ENCODE results near the gene MDC1. TPM values are rescaled to one million over a fixed set of nuclear protein-coding genes. Genes with fewer than 3 reads are reported as not detected.
A peak's percentile ranks its signal among the peaks of the same experiment; 100 is the strongest.
"Not testable (repeated sequence)": the region's sequence is repeated elsewhere in the genome, so short reads cannot be mapped to it uniquely, and the experiment has no call there.

Gene MDC1
- total RNA-seq, 1 experiment from 2014 or later, result 53.4 TPM

DNA sequence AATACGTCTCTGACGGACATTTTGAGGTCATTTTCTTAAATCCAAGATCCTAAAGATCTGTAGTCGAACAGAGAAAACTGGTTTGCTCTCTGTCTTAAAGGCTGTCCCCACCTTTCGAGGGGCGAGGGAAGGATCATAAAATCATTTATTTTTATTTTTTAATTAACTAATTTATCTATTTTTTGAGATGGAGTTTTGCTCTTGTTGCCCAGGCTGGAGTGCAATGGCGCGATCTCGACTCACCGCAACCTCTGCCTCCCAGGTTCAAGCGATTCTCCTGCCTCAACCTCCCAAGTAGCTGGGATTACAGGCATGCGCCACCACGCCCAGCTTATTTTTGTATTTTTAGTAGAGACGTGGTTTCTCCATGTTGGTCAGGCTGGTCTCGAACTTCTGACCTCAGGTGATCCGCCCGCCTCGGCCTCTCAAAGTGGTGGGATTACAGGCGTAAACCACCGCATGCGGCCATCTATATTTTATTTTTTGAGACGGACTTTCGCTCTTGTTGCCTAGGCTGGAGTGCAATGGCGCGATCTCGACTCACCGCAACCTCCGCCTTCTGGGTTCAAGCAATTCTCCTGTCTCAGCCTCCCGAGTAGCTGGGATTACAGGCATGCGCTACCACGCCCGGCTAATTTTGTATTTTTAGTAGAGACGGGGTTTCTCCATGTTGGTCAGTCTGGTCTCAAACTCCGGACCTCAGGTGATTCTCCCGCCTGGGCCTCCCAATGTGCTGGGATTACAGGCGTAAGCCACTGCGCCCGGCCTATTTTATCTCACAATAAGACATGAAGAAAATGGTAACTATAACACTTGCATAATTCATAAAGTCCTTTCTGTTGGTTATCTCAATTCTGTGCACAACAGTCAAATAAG, 1.0 kb upstream of the MDC1 start:
- BruUV-seq (replicated peaks), result TSS peak; percentile 40
- intact Hi-C loops (cut with micrococcal nuclease; ENCODE audit: unreplicated experiment), result loop anchor here (1.0 to 2.0 kb wide), 2 partner anchors 27 to 101 kb away; partner anchors contain the start of genes MRPS18B, NRM and PPP1R10

DNA sequence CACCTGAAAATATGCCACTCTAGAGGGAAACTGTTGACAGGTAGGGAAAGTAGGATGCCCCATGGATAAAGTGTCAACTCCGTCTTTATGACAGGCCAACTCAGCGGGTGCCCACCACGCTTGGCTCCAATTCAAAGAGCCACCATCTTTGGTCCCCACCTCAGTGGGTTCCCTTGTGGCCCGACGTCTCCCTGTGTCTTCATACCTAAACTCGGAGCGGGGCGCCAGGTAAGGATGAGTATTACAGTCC, 277 bp downstream of the MDC1 start:
- peak overlapping the region; percentile 94 for H3K27ac ChIP-seq (ENCODE audit: low read depth, low read length, poor library complexity, severe bottlenecking)
- intact Hi-C loops (cut with micrococcal nuclease; ENCODE audit: unreplicated experiment), result loop anchor here (1.0 to 2.0 kb wide), 2 partner anchors 26 to 100 kb away; partner anchors contain the start of genes MRPS18B, NRM and PPP1R10
- peaks cover 38% of the 10 kb centered on the region for H3K36me3 ChIP-seq (ENCODE audit: insufficient read depth, low read length, poor library complexity, severe bottlenecking)
- no TSS peak for BruUV-seq (replicated peaks)
- peak overlapping the region; percentile 50 for H3K4me3 ChIP-seq (ENCODE audit: low read depth, low read length, poor library complexity, severe bottlenecking)
- POLR2A ChIA-PET (ENCODE audit: low non-redundant PET), result interaction anchor here (0.6 to 1.0 kb wide), 3 partner anchors 28 to 165 kb away, joined by 3 to 4 read pairs (median 3); no protein-coding TSS in a partner anchor
- no peak for DNase-seq (ENCODE audit: low spot score)
- H3K27me3 ChIP-seq (replicated peaks; ENCODE audit: insufficient read depth, low read depth, low read length, poor library complexity), result no peaks in the 10 kb centered on the region
- CTCF ChIA-PET, result interaction anchor here (0.6 to 0.8 kb wide), 2 partner anchors 38 to 682 kb away, joined by 3 to 5 read pairs; no protein-coding TSS in a partner anchor
- peaks cover 19% of the 10 kb centered on the region for H3K4me1 ChIP-seq (ENCODE audit: insufficient read depth, low read length, poor library complexity, severe bottlenecking)
- no peaks in the 10 kb centered on the region for H3K9me3 ChIP-seq (ENCODE audit: low read depth, low read length, poor library complexity, severe bottlenecking)
- TF ChIP-seq, protein P1, sequence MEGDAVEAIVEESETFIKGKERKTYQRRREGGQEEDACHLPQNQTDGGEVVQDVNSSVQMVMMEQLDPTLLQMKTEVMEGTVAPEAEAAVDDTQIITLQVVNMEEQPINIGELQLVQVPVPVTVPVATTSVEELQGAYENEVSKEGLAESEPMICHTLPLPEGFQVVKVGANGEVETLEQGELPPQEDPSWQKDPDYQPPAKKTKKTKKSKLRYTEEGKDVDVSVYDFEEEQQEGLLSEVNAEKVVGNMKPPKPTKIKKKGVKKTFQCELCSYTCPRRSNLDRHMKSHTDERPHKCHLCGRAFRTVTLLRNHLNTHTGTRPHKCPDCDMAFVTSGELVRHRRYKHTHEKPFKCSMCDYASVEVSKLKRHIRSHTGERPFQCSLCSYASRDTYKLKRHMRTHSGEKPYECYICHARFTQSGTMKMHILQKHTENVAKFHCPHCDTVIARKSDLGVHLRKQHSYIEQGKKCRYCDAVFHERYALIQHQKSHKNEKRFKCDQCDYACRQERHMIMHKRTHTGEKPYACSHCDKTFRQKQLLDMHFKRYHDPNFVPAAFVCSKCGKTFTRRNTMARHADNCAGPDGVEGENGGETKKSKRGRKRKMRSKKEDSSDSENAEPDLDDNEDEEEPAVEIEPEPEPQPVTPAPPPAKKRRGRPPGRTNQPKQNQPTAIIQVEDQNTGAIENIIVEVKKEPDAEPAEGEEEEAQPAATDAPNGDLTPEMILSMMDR (conservative IDR thresholded peaks at IDR 0.05; ENCODE audit: low read depth, low read length), result no peak
- no peak for TF ChIP-seq EZH2 (IDR thresholded peaks at IDR 0.05; ENCODE audit: borderline replicate concordance, low read depth, low read length, poor library complexity, severe bottlenecking)

More for the DNA sequence above, 1.0 kb upstream of the MDC1 start:
- POLR2A ChIA-PET (ENCODE audit: low non-redundant PET), result interaction anchor here (0.6 to 1.0 kb wide), 2 partner anchors 29 to 80 kb away, joined by 3 read pairs; no protein-coding TSS in a partner anchor
- DNase-seq (ENCODE audit: low spot score); H3K27me3 ChIP-seq (replicated peaks; ENCODE audit: insufficient read depth, low read depth, low read length, poor library complexity); H3K9me3 ChIP-seq (ENCODE audit: low read depth, low read length, poor library complexity, severe bottlenecking); CTCF ChIA-PET: not testable (repeated sequence)
- Histone ChIP-seq H3K27ac (ENCODE audit: low read depth, low read length, poor library complexity, severe bottlenecking) (peak overlapping the region; percentile 94), H3K4me3 (ENCODE audit: low read depth, low read length, poor library complexity, severe bottlenecking) (peak overlapping the region; percentile 50), H3K36me3 (ENCODE audit: insufficient read depth, low read length, poor library complexity, severe bottlenecking) (peaks cover 39% of the 10 kb centered on the region), H3K4me1 (ENCODE audit: insufficient read depth, low read length, poor library complexity, severe bottlenecking) (peaks cover 24% of the 10 kb centered on the region)
- TF ChIP-seq, protein P1 (conservative IDR thresholded peaks at IDR 0.05; ENCODE audit: low read depth, low read length), result 0 out of 2 replicates have a peak, but pooled peaks have one; percentile 0

DNA sequence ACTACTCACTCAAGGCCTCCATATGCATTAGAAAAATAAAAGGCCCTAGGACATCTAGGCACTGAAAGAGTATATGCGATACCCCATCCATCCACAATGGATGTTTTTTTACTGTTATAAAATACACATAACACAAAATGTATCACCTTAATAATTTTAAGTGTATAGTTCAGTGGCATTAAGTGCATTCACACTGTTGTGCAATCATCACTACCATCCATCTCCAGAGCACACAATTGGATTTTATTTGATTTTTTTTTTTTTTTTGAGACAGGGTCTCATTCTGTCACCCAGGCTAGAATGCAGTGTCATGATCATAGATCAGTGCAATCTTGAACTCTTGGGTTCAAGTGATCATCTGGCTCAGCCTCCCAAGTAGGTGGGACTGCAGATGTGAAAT, 2.8 kb downstream of the MDC1 start:
- ChIA-PET CTCF (interaction anchor here (0.6 to 0.7 kb wide), 2 partner anchors 16 to 42 kb away, joined by 3 to 4 read pairs; no protein-coding TSS in a partner anchor), POLR2A (ENCODE audit: low non-redundant PET) (no interaction called here)
- H3K9me3 ChIP-seq (ENCODE audit: low read depth, low read length, poor library complexity, severe bottlenecking), result no peaks in the 10 kb centered on the region
- H3K36me3 ChIP-seq (ENCODE audit: insufficient read depth, low read length, poor library complexity, severe bottlenecking), result peaks cover 53% of the 10 kb centered on the region
- peaks cover 17% of the 10 kb centered on the region for H3K4me1 ChIP-seq (ENCODE audit: insufficient read depth, low read length, poor library complexity, severe bottlenecking)
- intact Hi-C loops (cut with micrococcal nuclease; ENCODE audit: unreplicated experiment), result no loop called here
- DNase-seq (ENCODE audit: low spot score), result no peak
- H3K27me3 ChIP-seq (replicated peaks; ENCODE audit: insufficient read depth, low read depth, low read length, poor library complexity), result no peaks in the 10 kb centered on the region
- no TSS peak for BruUV-seq (replicated peaks)
- H3K4me3 ChIP-seq (ENCODE audit: low read depth, low read length, poor library complexity, severe bottlenecking), result no peak overlapping the region
- no peak overlapping the region for H3K27ac ChIP-seq (ENCODE audit: low read depth, low read length, poor library complexity, severe bottlenecking)
- no peak for TF ChIP-seq EZH2 (IDR thresholded peaks at IDR 0.05; ENCODE audit: borderline replicate concordance, low read depth, low read length, poor library complexity, severe bottlenecking)
- TF ChIP-seq, protein P1 (conservative IDR thresholded peaks at IDR 0.05; ENCODE audit: low read depth, low read length), result no peak

Data from A673 (cell line).